Lung (tissue), 12 donors: ENCODE data around the gene SLIT1. TPM values are rescaled to one million over a fixed set of nuclear protein-coding genes. Genes with fewer than 3 reads are reported as not detected.

ENCODE experiments used
- ATAC-seq: fragments of 200-7000 bp; cut with Tn5 transposase; one replicate; pipeline ENCODE4 v1.9.1; 2020; ENCODE audit warnings: moderate number of reproducible peaks; ENCODE audit not compliant: insufficient read depth, low FRiP score
- DNase-seq, 3 donors: peaks; one replicate each; pipeline ENCODE4 v3.0.0-alpha.2; 2013 to 2017
- H3K27ac ChIP-seq, 2 donors: one replicate each; pipeline ENCODE4 v1.5.1; 2013; ENCODE audit warnings: mild to moderate bottlenecking in 2 of 2, moderate library complexity in 2 of 2, control low read depth in 1 of 2, inconsistent platforms in 1 of 2, low read depth in 1 of 2, low read length in 1 of 2
- H3K27me3 ChIP-seq, 3 donors: one replicate each; pipeline ENCODE4 v1.5.1; 2013; ENCODE audit warnings: low read length in 2 of 3; ENCODE audit not compliant: control insufficient read depth in 3 of 3, insufficient read depth in 3 of 3
- H3K36me3 ChIP-seq, 4 donors: one replicate each; pipeline ENCODE4 v1.5.1; 2013; ENCODE audit warnings: low read length in 4 of 4, mild to moderate bottlenecking in 1 of 4, moderate library complexity in 1 of 4; ENCODE audit not compliant: control insufficient read depth in 4 of 4, insufficient read depth in 4 of 4
- H3K4me1 ChIP-seq, 5 donors: one replicate each; pipeline ENCODE4 v1.5.1; 2013; ENCODE audit warnings: low read length in 5 of 5, mild to moderate bottlenecking in 2 of 5, moderate library complexity in 1 of 5; ENCODE audit not compliant: control insufficient read depth in 5 of 5, insufficient read depth in 5 of 5
- H3K4me3 ChIP-seq: one replicate; pipeline ENCODE4 v1.5.1; 2013; ENCODE audit warnings: mild to moderate bottlenecking, control low read depth, moderate library complexity
- H3K9ac ChIP-seq, 2 donors: one replicate each; pipeline ENCODE4 v1.5.1; 2013; ENCODE audit warnings: low read length in 2 of 2, control low read depth in 1 of 2; ENCODE audit not compliant: insufficient read depth in 1 of 2
- H3K9me3 ChIP-seq, 4 donors: one replicate each; pipeline ENCODE4 v1.5.1; 2013; ENCODE audit warnings: low read length in 3 of 4, mild to moderate bottlenecking in 1 of 4, moderate library complexity in 1 of 4; ENCODE audit not compliant: control insufficient read depth in 4 of 4, insufficient read depth in 3 of 4
- WGBS, 2 donors: extraction: QIAGEN DNeasy Blood & Tissue Kit; methylation state at CpG; one replicate each; pipeline ENCODE4 v1.1.7; 2013; 5-methylcytosine and 5-hydroxymethylcytosine counted together
- polyA plus RNA-seq, 2 donors: library from polyadenylated mRNA; stranded (reverse); fragments of 200-250 nt; gene quantifications; one replicate each; pipeline ENCODE4 v1.2.1, GENCODE V29; 2013
- total RNA-seq, 2 donors: library from RNA; depleted of rRNA in 1 of 2; stranded (reverse); fragments of >200 nt in 1 of 2; gene quantifications; one replicate each; pipeline ENCODE4 v1.2.1, GENCODE V29; 2014 to 2021
- TF ChIP-seq, protein P1 (sequence below): IDR thresholded peaks from 2 replicates; pipeline ENCODE4 v1.5.1; 2012; ENCODE audit warnings: mild to moderate bottlenecking; ENCODE audit errors: control extremely low read depth, extremely low read depth
- donor health status: control.
- donor health status: control.
- donor health status: Bipolar disorder and iron deficiency.
- donor health status: healthy.
- donor health status: DM: yes; HTN: yes; CAD: no.

Gene SLIT1
- total and polyA plus RNA-seq, 4 donors = 0.39 to 5.6 (median 0.57) TPM

DNA sequence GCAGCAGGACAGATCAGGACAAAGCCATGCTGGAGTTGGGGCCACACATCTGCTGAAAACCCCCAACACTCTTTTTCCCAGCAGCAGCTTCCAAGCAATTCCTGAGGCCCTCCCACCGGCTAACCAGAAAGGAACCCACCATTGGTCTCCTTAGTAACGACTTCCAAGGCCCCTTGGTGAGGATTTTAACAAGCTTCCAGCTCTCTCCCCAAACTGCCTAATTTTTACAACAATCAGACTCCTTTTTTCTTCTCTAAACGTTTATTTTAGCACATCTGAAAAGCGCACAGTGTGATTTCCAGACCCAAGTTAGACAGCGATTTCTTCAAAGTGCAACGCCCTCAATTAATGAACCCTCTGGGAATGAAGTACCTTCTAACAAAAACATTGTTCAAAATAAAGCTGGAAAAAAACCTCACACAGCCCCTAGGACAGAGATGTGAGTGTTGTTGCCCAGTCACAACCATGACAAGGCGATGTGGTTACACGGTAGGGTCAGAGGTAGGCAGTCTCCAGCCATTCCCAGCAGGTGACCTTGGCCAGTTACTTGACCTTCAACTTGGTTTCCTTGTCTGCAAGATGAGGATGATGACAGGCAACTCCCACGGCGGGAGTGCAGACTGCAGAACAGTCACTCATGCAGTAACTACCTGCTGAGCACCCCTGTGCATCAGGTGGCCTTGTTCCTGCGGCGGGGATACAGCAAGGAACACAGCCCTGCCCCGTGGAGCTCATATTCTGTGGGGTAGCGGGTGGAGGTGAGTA lies 82.3 kb downstream of the SLIT1 start:
- no peaks in the 10 kb centered on the region for H3K9me3 ChIP-seq
- H3K36me3 ChIP-seq = peaks cover 0 to 2% (median 0%) of the 10 kb centered on the region in 4 donors
- H3K4me1 ChIP-seq = peaks cover 0 to 13% (median 5%) of the 10 kb centered on the region in 5 donors
- 76 to 82% methylated on average over 14 of the region's 14 CpGs for WGBS, 2 donors
- DNase-seq (no peak), ATAC-seq (no peak)
- TF ChIP-seq, protein P1, sequence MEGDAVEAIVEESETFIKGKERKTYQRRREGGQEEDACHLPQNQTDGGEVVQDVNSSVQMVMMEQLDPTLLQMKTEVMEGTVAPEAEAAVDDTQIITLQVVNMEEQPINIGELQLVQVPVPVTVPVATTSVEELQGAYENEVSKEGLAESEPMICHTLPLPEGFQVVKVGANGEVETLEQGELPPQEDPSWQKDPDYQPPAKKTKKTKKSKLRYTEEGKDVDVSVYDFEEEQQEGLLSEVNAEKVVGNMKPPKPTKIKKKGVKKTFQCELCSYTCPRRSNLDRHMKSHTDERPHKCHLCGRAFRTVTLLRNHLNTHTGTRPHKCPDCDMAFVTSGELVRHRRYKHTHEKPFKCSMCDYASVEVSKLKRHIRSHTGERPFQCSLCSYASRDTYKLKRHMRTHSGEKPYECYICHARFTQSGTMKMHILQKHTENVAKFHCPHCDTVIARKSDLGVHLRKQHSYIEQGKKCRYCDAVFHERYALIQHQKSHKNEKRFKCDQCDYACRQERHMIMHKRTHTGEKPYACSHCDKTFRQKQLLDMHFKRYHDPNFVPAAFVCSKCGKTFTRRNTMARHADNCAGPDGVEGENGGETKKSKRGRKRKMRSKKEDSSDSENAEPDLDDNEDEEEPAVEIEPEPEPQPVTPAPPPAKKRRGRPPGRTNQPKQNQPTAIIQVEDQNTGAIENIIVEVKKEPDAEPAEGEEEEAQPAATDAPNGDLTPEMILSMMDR = no peak
- no peak overlapping the region for H3K4me3 ChIP-seq
- H3K9ac ChIP-seq = no peak overlapping the region
- H3K27me3 ChIP-seq = peaks cover 0 to 2% (median 0%) of the 10 kb centered on the region in 3 donors
- H3K27ac ChIP-seq = no peak overlapping the region

DNA sequence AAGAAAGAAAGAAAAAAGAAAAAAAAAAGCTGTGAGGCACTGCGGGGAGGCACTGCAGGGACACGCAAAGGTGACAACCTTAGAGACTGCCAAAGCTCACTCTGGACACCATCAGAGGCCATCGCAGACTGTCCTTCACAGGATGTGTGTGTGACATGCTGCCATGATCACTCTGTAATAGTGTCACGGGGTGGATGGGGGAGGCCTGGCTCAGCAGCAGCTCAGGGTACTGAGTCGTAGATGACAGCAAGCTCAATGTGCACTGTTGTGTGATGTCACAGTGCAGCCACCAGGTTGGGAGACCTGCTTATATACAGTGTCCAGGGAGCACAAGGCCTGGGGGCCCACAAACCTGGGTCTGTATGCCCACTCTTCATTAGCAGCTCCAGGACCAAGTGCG lies 83.3 kb downstream of the SLIT1 start:
- ATAC-seq (no peak), DNase-seq (no peak)
- H3K4me3 ChIP-seq = no peak overlapping the region
- H3K27ac ChIP-seq = no peak overlapping the region
- TF ChIP-seq, protein P1 = no peak
- no peak overlapping the region for H3K9ac ChIP-seq
- peaks cover 0 to 2% (median 0%) of the 10 kb centered on the region in 3 donors for H3K27me3 ChIP-seq
- no peaks in the 10 kb centered on the region for H3K9me3 ChIP-seq
- H3K4me1 ChIP-seq = peaks cover 0 to 10% (median 5%) of the 10 kb centered on the region in 5 donors
- peaks cover 0 to 2% (median 0%) of the 10 kb centered on the region in 4 donors for H3K36me3 ChIP-seq
- WGBS, 2 donors = 91 to 96% methylated on average over 6 of the region's 6 CpGs

DNA sequence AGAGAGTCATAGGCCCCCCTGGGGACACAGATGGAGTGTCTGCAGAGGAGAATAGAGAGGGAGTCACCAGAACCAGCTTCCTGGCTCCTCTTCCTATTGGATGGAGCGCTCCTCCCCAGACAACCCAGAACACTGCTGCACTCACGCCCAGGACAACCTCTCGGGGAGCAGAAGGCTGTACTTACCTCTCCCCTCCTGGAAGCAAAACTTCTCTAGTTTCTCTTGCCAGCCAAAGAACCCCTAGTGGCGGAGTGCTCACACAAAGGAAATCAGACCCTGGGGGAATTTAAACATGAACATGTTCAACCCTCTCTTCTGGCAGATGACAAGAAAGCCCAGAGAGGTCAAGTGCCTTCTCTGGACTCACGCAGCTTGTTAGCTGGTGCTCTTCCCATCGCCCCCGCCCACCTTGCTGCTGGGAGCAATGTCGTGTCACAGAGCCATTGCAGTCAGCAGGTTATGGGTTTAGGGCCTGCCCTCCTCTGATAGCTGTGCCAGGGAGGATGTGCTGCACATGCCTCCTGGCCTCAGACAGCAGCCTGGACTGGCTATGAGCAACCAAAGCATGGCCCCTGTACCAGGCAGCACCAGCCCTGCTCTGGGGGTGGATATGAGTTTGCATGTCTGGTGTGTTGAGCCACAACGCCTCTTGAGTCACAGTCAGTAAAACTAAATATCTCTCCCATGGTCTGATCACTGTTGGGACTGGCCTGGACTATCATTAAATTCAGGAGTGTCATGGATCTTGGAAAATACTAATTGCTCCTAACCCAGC lies 84.4 kb downstream of the SLIT1 start:
- WGBS, 2 donors = 70 to 86% methylated on average over 9 of the region's 9 CpGs
- DNase-seq (no peak), ATAC-seq (no peak)
- TF ChIP-seq, protein P1 = no peak
- no peaks in the 10 kb centered on the region for H3K9me3 ChIP-seq
- H3K27me3 ChIP-seq = peaks cover 0 to 2% (median 0%) of the 10 kb centered on the region in 3 donors
- H3K4me3 ChIP-seq = no peak overlapping the region
- H3K36me3 ChIP-seq = peaks cover 0 to 2% (median 0%) of the 10 kb centered on the region in 4 donors
- H3K9ac ChIP-seq = no peak overlapping the region
- no peak overlapping the region for H3K27ac ChIP-seq
- peaks cover 0 to 9% (median 3%) of the 10 kb centered on the region in 5 donors for H3K4me1 ChIP-seq
